Activated T-cell treated with anti-CD3 and anti-CD28 coated beads, Interleukin-2, amount 50 U/mL, for 48 hours (primary cell): ENCODE measurements around the gene SLC18A3.

Source experiments
- DNase-seq, 2 experiments: peaks; one replicate each; pipeline ENCODE4 v3.0.0-alpha.2; 2020

Gene SLC18A3

DNA sequence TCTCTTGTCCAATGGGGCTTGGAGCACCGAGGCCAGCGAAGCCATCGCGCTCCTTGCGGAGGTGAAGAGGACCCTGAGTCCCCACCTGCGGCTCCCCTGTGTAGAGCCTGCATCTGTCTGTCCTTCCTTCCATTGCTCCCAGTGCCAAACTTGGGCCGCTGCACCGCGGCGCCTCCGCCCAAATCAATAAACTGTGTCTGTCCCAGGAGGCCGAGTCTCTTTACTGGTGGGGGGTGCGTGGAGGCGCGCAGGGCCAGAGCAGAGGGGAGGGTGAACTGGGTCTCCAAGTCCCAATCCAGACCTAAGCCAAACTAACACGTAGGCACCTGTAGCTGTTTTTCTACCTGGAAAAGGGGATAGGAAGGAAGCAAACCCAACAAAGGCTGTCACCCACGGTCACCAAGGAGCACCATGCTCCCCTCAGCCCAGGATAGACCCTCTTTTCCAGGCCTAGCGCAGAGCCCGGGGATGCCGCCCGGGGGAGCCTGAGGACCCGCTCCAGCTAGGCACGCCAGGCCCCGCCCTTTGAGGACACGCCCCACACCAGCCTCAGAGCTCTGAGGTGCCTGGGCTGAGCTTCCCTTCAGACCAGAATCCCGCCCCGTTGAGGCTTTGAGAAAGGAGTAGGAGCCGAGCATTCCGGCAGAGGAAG is 2.5 kb downstream of the SLC18A3 start:
- no peak for DNase-seq

DNA sequence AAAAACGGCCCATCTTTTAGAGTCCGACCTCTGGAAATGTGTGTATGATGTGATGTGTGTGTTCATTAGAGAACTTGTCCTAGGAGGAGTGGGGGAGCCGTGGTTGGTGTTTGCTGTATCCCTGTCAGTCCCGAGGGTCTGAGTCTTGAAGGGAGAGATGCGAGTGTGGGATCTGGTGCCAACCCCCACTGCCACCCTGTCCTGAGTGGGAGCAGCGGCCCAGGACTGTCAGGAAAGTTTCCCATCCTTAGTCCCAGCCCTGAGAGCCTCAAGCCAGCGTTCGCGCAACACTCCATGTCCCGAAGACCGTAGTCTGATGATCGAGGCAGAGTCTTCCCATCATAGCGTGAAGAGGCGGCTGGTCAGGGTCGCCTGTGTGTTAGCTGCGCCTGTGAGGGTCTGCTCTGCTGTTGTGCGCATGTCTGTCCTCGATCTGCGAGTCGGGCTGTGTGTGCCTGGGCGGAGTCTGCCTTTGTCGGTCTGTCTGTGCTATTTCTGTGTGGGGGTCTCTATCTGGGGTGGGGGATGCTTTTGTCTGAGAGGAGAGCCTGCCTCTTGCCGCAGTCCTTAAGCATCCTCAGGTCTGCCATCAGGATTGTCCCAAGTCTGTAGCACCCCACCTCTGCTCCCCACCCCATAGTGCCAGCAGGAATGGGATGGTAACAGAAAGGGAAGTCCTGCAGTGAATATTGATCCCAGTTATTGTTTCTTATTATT is 3.2 kb downstream of the SLC18A3 start:
- DNase-seq, result no peak

DNA sequence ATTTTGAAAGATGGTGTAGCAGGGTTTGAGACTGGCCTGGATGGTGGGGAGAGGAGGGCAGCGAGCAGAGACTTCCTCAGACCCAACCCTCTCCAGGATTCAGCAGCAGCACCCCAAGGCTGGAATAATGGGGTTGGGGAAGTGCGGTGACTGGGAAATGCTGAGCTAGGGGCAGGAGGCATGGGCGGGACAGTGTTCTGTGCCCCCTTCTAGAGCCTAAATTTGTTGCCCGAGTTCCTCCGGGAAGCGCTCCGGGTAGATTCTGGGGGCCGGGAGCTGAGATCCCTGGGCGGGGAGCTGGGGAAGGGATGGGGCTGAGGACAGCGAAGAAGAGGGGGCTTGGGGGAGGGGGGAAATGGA is 3.8 kb downstream of the SLC18A3 start, which contains the start of gene CHAT:
Gene CHAT (plus strand): TSS at position 156 of the 360 bp plus-strand sequence. CDS start 153 bp downstream, at position 309.
- DNase-seq, result no peak

DNA sequence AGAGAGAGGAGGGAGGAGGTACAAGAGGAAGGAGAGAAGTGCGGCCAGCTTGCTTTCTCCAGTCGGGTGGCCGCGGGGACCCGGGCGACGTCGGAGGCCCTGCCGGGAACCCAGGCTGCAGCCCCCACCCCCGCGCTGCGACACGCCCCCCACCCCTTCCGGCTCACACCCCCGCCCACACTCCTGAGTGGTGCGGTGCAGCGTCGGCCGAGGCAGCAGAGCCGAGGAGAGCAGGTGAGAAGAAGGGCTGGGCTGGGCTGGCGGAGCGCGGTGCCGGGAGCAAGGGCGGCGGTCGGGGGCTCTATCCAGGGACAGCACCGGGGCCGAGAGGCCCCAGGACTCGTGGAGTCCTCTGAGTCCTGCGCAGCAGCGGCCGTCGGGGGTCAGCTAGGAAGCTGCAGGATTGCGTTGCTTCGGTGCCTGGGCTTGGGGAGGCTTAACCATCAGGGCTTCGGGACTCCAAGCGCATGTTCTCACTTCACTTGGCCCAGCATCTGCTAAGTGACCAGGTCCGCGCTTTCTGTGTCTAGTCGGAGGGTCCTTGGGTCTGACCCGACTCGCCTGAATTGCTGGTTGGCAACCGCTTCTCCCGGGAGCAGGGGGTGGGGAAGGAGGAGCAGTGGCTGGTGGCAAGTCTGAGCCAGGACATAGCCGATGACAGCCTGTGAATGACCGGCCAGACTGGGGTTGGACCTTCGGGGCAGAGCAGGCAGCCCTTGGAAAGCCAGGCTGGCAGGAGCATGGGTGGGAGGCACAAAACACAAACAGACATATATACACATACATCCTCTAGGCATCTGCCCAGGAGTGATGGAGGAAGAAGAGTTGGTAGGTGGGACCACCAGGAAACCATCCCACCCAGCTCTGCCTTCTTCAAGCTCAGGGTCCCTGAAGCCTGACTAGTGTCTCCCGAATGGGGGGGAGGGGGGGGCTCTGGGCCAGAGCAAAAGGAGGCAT is 4.4 kb downstream of the SLC18A3 start:
- no peak for DNase-seq

GRCh38 chr10:49615213-49615612 is 5.1 kb downstream of the SLC18A3 start:
- DNase-seq, result no peak

DNA sequence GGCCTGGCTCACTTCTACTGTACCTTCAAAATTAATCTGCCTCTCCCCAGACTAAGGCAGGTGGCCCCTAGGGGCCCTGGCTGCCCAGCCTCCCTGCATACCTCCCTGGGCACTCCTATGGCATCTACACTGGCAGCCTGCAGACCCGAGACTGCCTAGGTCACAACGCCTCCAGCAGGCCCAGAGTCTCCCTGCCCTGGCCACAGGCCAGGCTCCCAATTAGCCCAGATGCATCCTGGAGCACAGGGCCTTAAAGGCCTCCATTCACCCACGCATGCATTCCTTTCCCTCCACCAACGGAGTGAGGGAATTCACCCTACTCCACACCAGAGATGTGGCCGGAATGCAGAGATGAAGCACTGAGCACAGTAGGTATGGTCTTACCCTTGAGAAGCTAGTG is 5.6 kb downstream of the SLC18A3 start:
- no peak for DNase-seq

GRCh38 chr10:49616421-49617101 is 6.5 kb downstream of the SLC18A3 start:
- DNase-seq, result no peak

DNA sequence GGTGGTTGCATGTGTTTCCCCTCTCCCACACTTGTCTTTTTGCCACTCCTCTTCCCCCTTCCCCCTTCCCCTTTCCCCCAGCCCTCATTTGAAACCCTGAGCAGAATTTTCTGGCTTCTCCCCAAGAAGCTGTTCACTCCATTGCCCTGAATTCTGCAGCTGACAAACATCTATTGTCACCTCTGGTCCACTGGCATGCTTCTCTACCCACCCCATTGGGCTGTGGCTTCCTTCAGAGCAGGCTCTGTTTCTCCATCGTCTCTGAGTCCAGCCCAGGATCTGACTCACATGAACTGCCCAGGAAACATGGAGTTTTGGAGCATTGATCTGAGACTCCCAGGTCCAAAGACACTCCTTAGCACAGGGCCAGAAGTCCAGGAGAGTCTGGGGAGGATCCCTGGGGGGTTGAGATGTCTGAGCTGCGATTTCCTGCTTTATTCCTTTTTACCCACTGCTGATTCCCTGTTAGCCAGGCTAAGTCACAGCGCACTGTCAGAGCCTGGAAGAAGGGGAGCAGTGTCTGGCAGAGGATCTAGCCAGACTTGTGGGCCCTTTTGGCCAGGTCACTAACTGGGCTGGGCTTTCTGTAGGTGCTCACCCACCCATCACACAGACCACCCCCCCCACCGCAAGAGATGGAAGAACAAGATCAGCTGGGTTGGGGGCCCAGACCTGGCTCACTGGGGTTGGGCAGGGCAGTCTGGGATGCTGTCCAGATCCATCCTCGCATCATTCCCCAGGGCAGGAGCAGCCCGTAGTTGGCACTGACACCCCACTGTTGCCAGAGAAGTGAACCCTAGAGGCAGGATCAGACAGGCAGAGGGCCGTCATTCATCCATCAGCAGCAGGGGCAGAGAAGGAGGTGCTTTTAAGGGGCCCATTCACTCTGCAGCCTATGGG is 7.3 kb downstream of the SLC18A3 start:
- no peak for DNase-seq

DNA sequence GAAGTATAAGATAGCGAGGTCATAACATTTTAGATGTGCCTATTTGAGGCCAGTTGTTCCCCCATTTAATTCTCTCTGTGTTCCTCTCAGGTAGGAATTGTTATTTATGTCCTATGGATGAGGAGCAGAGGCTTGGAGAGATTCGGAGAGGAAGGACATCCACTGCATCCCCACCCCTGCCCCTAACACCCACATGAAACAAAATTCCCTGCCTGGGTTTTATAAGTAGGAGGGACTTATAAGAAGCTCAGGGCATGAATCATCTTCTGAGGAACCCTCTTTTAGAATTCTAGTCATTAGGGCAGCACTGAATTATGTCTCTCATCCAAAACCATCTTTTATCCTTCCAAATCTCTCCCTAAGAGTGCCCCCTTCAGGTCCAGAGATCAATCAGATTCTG is 8.7 kb downstream of the SLC18A3 start:
- no peak for DNase-seq

DNA sequence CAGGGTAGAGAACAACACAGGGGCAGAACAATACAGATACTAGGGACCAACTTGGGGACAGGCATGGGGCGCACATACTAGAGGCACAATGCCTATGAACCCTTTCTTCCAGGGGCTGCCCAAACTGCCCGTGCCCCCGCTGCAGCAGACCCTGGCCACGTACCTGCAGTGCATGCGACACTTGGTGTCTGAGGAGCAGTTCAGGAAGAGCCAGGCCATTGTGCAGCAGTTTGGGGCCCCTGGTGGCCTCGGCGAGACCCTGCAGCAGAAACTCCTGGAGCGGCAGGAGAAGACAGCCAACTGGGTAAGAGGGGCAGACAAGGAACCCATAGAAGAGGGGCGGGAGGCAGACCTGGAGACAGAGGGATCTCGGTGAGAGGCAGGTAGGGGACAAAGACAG is 9.5 kb downstream of the SLC18A3 start:
- no peak for DNase-seq

GRCh38 chr10:49620286-49620810 is 10.2 kb downstream of the SLC18A3 start:
- DNase-seq, result no peak

DNA sequence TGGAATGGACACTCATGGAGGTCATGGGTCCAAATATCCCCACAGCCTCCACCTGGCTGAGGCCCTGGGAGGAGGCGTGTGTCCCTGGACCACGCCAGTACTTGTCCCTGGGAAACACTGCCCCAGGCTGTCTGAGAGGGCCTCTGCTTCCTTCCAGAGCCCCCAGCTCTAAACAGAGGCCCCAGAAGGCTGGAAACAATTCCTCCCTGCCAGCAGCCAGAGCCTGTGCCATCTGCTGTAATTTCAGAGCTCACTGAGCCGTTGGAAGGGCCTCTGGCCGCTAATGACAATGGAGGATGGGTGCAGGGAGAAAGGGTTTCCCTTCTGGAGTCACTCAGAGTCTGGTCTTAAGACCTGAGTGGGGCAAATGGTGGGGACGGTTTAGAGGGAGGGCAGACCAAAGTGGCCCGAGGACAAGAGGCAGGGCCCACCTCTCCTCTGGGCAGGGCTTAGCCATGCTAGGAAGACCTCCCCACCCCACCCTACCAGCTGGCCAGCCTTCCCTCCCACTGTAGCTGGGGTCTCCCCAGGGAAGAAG is 10.8 kb downstream of the SLC18A3 start:
- DNase-seq, result no peak

- no peak for DNase-seq
Observed at GRCh38 chr10:49621561-49621960, 11.5 kb downstream of the SLC18A3 start.

GRCh38 chr10:49622426-49623425 is 12.6 kb downstream of the SLC18A3 start:
- no peak for DNase-seq

- no peak for DNase-seq
Observed at GRCh38 chr10:49624629-49625028, 14.5 kb downstream of the SLC18A3 start.

- no peak for DNase-seq
Observed at GRCh38 chr10:49625411-49625810, 15.3 kb downstream of the SLC18A3 start.

GRCh38 chr10:49627038-49627437 is 16.9 kb downstream of the SLC18A3 start:
- DNase-seq, result no peak

DNA sequence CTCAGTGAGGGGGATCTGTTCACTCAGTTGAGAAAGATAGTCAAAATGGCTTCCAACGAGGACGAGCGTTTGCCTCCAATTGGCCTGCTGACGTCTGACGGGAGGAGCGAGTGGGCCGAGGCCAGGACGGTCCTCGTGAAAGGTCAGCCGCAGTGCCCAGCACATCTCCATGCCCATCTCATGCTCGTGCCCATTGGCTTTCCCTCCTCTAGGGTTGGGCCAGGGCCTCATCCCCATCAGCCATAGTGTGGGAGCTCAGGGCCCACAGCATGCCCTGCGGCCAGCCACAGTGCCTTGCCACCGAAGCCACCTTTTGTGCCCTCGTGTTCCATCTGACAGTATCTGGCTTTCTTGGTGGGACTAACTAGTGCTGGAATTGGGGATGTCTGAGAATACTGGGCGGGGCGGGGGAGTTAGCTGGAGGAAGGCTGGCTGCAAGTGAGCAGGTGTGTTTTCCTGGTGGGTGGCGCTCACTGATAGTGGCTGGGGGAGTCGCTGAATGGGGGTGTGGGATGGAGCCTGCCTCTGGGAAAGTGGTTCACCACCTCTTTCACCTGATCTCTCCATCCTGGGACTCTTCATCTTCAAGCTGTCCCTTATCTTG is 17.6 kb downstream of the SLC18A3 start:
- DNase-seq, result no peak

DNA sequence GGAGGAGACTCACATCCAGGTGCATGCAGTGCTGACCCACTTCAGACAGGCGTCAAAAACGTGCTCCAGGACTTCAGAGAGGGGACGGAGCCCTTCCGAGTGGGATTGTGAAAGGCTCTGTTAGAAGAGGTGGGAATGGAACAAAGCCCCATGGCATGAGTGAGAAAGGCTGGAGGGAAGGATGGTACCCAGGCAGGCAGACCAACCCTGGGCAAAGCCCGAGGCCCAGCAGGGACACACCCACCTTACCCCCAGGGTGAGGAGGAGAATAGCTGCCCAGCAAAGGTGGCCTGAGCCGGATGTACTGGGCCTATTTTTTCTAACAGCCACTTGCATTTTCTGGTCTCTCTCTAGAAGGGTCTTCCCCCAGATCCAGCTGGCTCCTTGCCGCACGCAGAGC is 18.5 kb downstream of the SLC18A3 start:
- DNase-seq, result no peak
